ENCODE data around the gene LMTK3.

LMTK3 gene

GRCh38 chr19:48511800-48512503 lies at the start of gene LMTK3:
Gene LMTK3, minus strand, starts transcription at chr19:48511835. Its CDS starts 259 bp downstream, at chr19:48511576.
- no peak for DNase-seq (ENCODE audit: low spot score)

GRCh38 chr19:48561412-48561811 lies 49.8 kb upstream of the LMTK3 start:
- no peak for DNase-seq (ENCODE audit: low spot score)

- no peak for DNase-seq (ENCODE audit: low spot score)
These were observed 48.5 kb upstream of the LMTK3 start for GRCh38 chr19:48560095-48560530.

GRCh38 chr19:48558018-48558684 lies 46.5 kb upstream of the LMTK3 start:
- DNase-seq (ENCODE audit: low spot score): peak; percentile 92

- no peak for DNase-seq (ENCODE audit: low spot score)
These were observed 45.2 kb upstream of the LMTK3 start for GRCh38 chr19:48556825-48557224.

GRCh38 chr19:48556163-48556562 lies 44.5 kb upstream of the LMTK3 start:
- DNase-seq (ENCODE audit: low spot score): peak; percentile 87

GRCh38 chr19:48554385-48555091 lies 42.9 kb upstream of the LMTK3 start:
- DNase-seq (ENCODE audit: low spot score): peak; percentile 65

GRCh38 chr19:48553676-48554384 lies 42.2 kb upstream of the LMTK3 start:
- DNase-seq (ENCODE audit: low spot score): peak; percentile 84

GRCh38 chr19:48552406-48553322 lies 41.0 kb upstream of the LMTK3 start:
- DNase-seq (ENCODE audit: low spot score): no peak

GRCh38 chr19:48551437-48552302 lies 40.0 kb upstream of the LMTK3 start, which contains the start of gene SULT2B1:
Gene SULT2B1, plus strand, starts transcription at chr19:48552172. Its CDS starts 81 bp downstream, at chr19:48552253.
- DNase-seq (ENCODE audit: low spot score): no peak

GRCh38 chr19:48549380-48549779 lies 37.7 kb upstream of the LMTK3 start:
- DNase-seq (ENCODE audit: low spot score): no peak

- no peak for DNase-seq (ENCODE audit: low spot score)
These were observed 36.7 kb upstream of the LMTK3 start for GRCh38 chr19:48548253-48548911.

- no peak for DNase-seq (ENCODE audit: low spot score)
These were observed 36.1 kb upstream of the LMTK3 start for GRCh38 chr19:48547722-48548121.

- DNase-seq (ENCODE audit: low spot score): no peak
These were observed 33.5 kb upstream of the LMTK3 start for GRCh38 chr19:48544856-48545750.

- DNase-seq (ENCODE audit: low spot score): peak; percentile 93
These were observed 31.6 kb upstream of the LMTK3 start for GRCh38 chr19:48543121-48543710.

- DNase-seq (ENCODE audit: low spot score): no peak
These were observed 30.2 kb upstream of the LMTK3 start for GRCh38 chr19:48541813-48542212.

- no peak for DNase-seq (ENCODE audit: low spot score)
These were observed 28.5 kb upstream of the LMTK3 start for GRCh38 chr19:48540110-48540509.

GRCh38 chr19:48539503-48540096 lies 28.0 kb upstream of the LMTK3 start:
- DNase-seq (ENCODE audit: low spot score): peak; percentile 63
